ENCODE results near the gene TPRN.

TPRN gene

DNA sequence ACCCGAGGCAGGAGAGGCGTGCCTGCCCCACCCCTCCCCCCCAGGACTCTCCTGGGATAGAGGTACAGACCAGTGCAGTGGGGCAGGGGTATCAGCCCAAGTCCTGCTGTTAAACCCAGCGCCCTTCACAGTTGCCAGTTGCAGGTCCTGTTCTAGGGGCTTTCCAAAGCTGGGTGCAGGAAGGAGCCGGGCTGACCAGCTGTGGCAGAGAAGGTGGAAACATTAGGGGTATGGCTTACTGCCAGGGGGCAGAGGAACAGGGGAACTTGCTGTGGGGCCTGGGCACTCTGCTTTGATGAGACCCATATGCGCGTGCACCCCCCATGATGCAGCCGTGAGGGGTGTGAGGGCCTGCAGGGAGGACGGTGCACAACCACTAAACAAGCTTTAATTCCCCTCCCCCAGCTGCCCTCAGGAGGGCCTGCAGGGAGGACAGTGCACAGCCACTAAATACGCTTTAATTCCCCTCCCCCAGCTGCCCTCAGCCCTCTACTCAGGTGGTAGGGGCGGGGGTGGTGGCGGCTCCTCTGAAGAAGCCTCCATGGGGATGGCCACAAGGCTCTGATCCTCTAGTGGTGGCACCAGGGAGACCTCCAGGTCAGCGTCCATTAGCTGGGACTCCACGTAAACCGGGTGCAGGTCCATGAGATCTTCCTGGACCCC, 29.9 kb downstream of the TPRN start:
- DNase-seq = no peak

GRCh38 chr9:137169896-137170358, 30.6 kb downstream of the TPRN start, which contains the start of gene LRRC26:
Gene LRRC26 (minus strand): TSS chr9:137170051. CDS start chr9:137169943, 108 bp downstream.
- DNase-seq = no peak

- no peak for DNase-seq
Measured at GRCh38 chr9:137168904-137169856, 31.4 kb downstream of the TPRN start.

DNA sequence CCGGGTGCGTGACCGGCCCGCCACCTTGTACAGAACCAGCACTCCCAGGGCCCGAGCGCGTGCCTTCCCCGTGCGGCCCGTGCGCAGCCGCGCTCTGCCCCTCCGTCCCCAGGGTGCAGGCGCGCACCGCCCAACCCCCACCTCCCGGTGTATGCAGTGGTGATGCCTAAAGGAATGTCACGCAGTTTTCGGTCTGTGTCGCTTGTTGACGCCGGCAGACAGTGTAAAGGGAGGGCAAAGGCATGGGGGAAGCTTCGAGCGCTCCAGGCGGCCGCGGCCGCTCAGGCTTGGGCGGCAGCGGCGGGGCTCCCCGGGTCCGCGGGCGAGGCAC, 32.0 kb downstream of the TPRN start:
- no peak for DNase-seq

DNA sequence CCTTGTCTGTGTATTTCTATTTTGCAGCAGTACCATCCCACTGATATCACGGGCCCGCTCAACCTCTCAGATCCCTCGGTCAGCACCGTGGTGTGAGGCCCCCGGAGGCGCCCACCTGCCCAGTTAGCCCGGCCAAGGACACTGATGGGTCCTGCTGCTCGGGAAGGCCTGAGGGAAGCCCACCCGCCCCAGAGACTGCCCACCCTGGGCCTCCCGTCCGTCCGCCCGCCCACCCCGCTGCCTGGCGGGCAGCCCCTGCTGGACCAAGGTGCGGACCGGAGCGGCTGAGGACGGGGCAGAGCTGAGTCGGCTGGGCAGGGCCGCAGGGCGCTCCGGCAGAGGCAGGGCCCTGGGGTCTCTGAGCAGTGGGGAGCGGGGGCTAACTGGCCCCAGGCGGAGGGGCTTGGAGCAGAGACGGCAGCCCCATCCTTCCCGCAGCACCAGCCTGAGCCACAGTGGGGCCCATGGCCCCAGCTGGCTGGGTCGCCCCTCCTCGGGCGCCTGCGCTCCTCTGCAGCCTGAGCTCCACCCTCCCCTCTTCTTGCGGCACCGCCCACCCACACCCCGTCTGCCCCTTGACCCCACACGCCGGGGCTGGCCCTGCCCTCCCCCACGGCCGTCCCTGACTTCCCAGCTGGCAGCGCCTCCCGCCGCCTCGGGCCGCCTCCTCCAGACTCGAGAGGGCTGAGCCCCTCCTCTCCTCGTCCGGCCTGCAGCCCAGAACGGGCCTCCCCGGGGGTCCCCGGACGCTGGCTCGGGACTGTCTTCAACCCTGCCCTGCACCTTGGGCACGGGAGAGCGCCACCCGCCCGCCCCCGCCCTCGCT, 32.6 kb downstream of the TPRN start:
- no peak for DNase-seq

- no peak for DNase-seq
Measured at GRCh38 chr9:137167277-137167746, 33.2 kb downstream of the TPRN start.

GRCh38 chr9:137166380-137167229, 33.9 kb downstream of the TPRN start:
- no peak for DNase-seq

- DNase-seq = no peak
Measured at GRCh38 chr9:137165250-137165836, 35.2 kb downstream of the TPRN start.

GRCh38 chr9:137164370-137165249, 35.9 kb downstream of the TPRN start:
- no peak for DNase-seq

GRCh38 chr9:137163805-137164204, 36.7 kb downstream of the TPRN start:
- no peak for DNase-seq

- no peak for DNase-seq
Measured at GRCh38 chr9:137163365-137163715, 37.2 kb downstream of the TPRN start.

DNA sequence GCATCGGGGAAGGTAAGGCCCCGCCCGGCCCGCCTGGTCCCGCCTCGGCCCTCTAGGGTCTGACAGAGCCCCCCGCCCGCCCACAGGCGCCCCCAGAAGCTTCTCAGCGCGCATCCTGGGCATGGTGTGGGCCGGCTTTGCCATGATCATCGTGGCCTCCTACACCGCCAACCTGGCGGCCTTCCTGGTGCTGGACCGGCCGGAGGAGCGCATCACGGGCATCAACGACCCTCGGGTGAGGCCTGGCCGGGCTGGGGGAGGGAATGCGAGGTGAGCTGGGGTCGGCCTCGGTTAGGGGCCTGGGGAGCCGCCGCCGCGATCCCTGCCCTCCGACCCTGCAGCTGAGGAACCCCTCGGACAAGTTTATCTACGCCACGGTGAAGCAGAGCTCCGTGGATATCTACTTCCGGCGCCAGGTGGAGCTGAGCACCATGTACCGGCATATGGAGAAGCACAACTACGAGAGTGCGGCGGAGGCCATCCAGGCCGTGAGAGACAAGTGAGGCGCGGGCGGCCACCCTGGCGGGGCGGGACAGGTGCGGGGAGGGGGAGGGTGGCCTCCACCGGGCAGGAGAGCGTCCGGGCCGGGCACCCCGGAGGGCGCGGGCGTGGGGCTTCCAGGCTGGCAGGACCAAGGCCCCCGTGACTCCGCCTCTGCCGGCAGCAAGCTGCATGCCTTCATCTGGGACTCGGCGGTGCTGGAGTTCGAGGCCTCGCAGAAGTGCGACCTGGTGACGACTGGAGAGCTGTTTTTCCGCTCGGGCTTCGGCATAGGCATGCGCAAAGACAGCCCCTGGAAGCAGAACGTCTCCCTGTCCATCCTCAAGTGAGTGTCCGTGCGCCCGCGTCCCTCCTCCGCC, 37.8 kb downstream of the TPRN start:
- DNase-seq = peak in 1 of 2 donors; percentile 12

- no peak for DNase-seq
Measured at GRCh38 chr9:137161558-137162486, 38.7 kb downstream of the TPRN start.

- no peak for DNase-seq
Measured at GRCh38 chr9:137160716-137161557, 39.6 kb downstream of the TPRN start.

- no peak for DNase-seq
Measured at GRCh38 chr9:137160054-137160425, 40.5 kb downstream of the TPRN start.

GRCh38 chr9:137159105-137160053, 41.2 kb downstream of the TPRN start:
- DNase-seq = no peak
